GM10847 (cell line): ENCODE results near the gene CHD2.

Source experiments
- POLR2A ChIP-seq: IDR thresholded peaks from 2 replicates; pipeline ENCODE4 v1.6.1; 2011; ENCODE audit not compliant: insufficient read length; ENCODE audit errors: extremely low read depth

The CHD2 gene

GRCh38 chr15:92883163-92883875 lies 16.8 kb upstream of the CHD2 start:
- TF ChIP-seq POLR2A: no peak

GRCh38 chr15:92883876-92884435 lies 16.2 kb upstream of the CHD2 start:
- TF ChIP-seq POLR2A: no peak

GRCh38 chr15:92884436-92885223 lies 15.5 kb upstream of the CHD2 start:
- TF ChIP-seq POLR2A: no peak

GRCh38 chr15:92885224-92886041 lies 14.7 kb upstream of the CHD2 start:
- no peak for TF ChIP-seq POLR2A

- no peak for TF ChIP-seq POLR2A
Measured at GRCh38 chr15:92886042-92886537, 14.0 kb upstream of the CHD2 start.

GRCh38 chr15:92886815-92887214 lies 13.3 kb upstream of the CHD2 start:
- TF ChIP-seq POLR2A: no peak

GRCh38 chr15:92887869-92888268 lies 12.3 kb upstream of the CHD2 start:
- no peak for TF ChIP-seq POLR2A

GRCh38 chr15:92889390-92890107 lies 10.6 kb upstream of the CHD2 start:
- TF ChIP-seq POLR2A: no peak

GRCh38 chr15:92891533-92892200 lies 8.5 kb upstream of the CHD2 start:
- TF ChIP-seq POLR2A: no peak

GRCh38 chr15:92892201-92892555 lies 7.9 kb upstream of the CHD2 start:
- no peak for TF ChIP-seq POLR2A

- no peak for TF ChIP-seq POLR2A
Measured at GRCh38 chr15:92893200-92893599, 6.9 kb upstream of the CHD2 start.

- no peak for TF ChIP-seq POLR2A
Measured at GRCh38 chr15:92896561-92896960, 3.6 kb upstream of the CHD2 start.

GRCh38 chr15:92897620-92898019 lies 2.5 kb upstream of the CHD2 start:
- TF ChIP-seq POLR2A: no peak

- TF ChIP-seq POLR2A: no peak
Measured at GRCh38 chr15:92898988-92899582, 1.0 kb upstream of the CHD2 start.

- no peak for TF ChIP-seq POLR2A
Measured at GRCh38 chr15:92899601-92899947, 550 bp upstream of the CHD2 start.

- TF ChIP-seq POLR2A: no peak
Measured at GRCh38 chr15:92900731-92901071, 577 bp downstream of the CHD2 start.
